HPDE6-E6E7 (cell line): ENCODE measurements around the gene IL1RL1.

Experiments used
- DNase-seq: peaks from one replicate; pipeline ENCODE4 v3.0.0; 2011; ENCODE audit warnings: missing footprints; ENCODE audit errors: extremely low spot score

The IL1RL1 gene

DNA sequence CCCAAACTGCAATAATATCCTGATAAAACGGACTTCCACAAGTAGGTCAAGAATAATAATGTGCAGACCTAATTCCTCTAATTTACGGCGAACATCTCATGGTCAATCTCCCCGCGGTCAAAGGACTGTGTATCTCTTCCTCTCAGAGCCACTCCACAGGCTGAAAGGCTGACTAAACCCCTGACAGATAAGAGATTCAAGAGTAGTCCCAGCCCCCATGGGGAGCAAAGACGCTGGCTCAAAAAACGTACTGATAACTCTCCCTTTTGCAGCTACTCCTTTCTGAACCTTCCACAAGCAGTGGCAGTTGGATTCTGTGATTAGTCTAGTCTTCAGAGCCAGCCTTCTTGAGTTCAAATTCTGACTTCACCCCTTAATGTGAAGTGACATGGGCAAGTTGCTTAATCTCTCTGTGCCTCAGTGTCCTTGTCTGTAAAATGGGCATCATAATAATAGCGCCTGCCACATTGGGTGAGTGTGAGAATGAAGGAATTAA is 24.6 kb downstream of the IL1RL1 start:
- no peak for DNase-seq

DNA sequence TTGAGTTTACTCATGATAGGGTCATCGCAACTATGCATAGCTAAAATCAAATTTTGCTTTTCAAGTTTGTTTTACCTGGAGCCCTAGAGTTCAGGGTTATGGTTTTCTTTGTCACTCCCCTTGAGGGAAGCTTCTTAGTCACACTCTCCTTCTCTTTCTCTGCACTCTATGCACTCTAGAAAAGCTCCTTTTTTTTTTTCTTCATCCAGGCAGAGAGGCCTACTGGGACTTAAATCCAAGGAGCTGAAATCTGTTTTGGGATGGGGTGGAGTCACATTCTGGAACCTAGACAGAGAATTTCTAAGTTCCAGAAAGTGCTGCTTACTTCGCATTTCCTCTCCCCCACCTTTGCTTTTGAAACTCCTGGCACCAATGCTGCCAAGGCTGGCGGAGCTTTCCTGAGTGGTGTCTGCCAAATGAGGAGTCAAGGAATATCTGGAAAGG is 25.2 kb downstream of the IL1RL1 start:
- peak; percentile 53 for DNase-seq

- DNase-seq: peak; percentile 23
Measured at GRCh38 chr2:102337012-102337411, 25.6 kb downstream of the IL1RL1 start.

DNA sequence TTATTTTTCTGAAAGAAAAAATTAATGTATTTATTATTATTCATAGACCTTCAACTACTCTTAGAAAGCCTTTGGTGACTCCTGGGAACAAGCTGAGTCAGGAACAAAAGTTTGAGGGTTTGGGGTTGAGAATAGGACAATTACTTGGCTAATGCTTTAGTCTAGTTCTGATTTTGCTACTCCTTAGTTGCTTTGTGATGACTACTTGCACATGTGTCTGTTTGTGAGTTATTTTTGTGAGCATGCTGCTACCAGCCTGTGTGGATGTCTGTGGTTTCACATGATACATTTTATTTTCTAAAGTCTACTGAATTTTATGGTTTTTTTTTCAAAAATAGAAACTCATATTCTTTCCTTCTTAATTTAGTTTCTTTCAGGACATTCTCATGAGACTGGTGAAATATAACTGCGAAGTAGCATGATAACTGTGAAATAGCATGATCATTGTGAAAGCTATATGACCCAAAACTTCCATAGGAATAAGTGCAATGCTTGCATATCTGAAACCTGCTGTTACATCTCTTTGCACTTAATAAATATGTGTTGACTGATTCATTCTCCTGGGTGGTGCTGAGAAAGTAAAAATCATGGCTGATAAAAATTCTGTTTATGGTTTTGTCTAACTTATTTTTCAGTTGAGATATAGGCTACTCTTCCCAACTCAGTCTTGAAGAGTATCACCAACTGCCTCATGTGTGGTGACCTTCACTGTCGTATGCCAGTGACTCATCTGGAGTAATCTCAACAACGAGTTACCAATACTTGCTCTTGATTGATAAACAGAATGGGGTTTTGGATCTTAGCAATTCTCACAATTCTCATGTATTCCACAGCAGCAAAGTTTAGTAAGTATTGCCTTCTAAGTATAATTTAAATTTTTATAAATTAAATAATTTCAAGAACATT is 26.4 kb downstream of the IL1RL1 start:
- DNase-seq: no peak

DNA sequence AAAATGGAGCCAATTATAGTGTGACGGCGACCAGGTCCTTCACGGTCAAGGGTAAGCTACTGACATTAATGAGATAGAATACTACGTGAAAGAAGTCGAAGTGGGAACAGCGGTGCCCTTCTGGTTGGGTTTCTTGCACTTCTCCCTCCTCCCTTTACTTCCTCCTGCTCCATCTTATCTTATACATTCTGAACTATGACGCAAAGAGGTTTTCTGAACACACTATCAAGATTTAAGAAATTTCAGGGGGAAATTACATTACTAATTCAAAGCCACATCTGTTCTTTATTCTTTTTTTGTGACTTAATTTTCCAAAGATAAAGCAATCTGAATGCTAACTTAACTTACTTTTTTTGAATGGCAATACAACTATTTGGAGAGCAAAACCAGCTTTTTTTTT is 29.4 kb downstream of the IL1RL1 start:
- no peak for DNase-seq

DNA sequence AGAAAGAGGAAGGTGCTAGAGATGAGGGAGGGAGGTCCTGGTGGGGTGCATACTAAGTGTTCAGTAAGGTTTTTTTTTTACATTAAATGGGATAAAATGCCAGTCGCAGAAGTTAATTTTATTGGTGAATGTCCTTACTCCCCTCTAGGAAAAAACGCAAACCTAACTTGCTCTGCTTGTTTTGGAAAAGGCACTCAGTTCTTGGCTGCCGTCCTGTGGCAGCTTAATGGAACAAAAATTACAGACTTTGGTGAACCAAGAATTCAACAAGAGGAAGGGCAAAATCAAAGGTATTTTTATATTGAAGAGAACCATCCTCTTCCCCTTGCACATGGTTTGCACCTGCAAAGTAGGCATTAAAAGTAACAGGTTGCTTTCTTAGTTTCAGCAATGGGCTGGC is 31.5 kb downstream of the IL1RL1 start:
- DNase-seq: no peak

- no peak for DNase-seq
Measured at GRCh38 chr2:102344397-102344796, 33.0 kb downstream of the IL1RL1 start.

DNA sequence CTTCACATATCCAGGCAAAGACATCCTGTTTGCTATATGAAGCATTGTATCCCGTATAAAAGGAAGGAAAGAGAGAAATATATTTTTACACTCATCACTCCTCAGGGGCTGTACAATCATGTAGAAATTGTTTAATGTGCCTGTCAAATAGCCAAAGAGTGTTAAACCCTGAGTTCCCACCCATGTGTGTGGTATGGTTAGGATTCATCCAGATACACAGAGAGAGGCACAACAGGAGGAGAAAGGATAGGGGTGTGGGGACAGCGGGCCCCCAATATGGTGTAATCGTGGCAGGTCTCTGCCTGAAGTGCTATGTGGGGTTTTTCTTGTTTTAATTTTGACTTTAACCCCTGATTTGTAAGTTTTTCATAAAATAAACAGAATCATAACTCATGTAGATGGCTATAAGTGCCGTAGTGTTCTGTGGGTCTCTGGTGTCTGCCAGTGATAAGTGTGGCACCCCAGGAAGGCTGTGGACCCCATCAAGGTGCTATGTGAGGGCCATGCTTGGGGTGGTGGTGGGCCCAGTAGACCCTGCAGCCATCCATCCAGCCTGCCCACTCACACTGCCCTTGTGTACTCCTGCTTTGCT is 34.1 kb downstream of the IL1RL1 start:
- no peak for DNase-seq

GRCh38 chr2:102346381-102347130 is 35.2 kb downstream of the IL1RL1 start:
- DNase-seq: no peak

DNA sequence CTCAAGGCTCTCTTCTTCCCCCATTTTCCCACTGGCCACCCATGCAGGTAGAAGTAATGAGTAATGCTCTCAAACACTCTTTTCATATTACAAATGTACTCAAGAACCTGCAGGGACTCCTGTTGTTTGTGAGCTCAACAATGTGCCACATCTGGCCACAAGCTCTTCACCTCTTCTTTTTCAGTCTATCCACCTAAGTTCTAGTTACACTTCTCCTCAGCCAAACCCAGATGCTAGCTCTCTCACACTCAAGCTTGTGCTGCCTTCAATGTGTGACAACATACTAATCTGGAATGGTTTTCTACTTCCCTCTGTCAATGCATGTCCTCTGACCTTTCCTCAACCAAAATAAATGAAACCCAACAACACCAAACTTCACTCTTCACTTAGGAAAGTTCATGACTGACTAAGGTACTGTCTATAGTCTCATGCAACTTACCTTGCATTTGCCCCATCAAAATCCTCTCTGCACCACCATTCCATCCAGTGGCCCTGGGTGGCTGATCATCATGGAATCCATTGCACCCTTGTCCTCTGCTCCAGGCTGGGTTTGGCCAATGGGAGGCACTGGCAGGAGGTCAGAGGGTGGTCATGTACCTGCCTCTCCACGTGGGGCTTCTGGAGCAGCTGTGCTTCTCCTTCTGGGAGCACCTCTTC is 38.9 kb downstream of the IL1RL1 start:
- no peak for DNase-seq

DNA sequence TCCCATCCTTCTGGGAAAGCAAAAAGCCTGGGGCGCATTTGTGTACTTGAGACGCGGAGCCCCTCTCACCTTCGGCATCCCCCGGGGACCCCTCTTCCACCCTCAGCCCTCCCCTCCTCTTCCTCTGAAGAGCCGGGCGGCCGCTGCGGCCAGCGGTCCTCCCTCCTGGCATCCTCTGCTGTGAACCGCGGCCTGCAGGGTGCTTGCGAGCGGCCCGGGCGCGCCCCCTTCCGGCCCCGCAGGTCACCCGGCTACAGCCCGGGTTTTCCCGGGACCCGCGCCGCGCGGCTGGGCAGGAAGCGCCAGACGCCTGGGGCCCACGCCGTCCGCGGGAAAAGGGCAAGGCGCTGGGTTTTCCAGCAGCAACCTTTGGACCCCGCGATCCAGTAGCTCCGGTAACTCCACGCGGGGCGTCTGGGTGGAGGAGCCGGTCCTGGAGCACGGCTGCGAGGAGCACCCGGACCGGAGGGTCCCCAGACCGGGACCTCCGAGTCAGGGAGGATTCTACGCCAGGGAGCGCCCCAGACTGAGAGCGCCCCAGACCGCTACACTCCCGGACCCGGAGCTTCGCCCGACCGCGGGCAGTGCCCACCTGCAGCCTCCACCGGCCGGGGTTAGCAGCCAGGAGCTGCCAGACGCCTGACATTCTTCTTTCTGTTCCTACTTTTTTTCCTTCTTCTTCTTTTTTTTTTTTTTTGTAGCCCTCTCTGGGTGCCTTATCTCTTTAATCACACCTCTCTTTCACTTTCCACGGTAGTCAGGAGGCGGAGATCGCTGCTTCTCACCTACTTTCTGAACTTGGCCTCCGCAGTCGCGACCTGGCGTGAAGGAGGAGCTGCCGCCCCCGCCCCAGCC is 44.4 kb downstream of the IL1RL1 start, which contains the start of gene IL18R1:
Gene IL18R1, plus strand, starts transcription at position 271 of the 855 bp plus-strand sequence. CDS start 6,865 bp downstream, outside the sequence.
- DNase-seq: peak; percentile 63

- DNase-seq: no peak
Measured at GRCh38 chr2:102356381-102356712, 45.0 kb downstream of the IL1RL1 start.

GRCh38 chr2:102356741-102357140 is 45.4 kb downstream of the IL1RL1 start:
- DNase-seq: no peak

DNA sequence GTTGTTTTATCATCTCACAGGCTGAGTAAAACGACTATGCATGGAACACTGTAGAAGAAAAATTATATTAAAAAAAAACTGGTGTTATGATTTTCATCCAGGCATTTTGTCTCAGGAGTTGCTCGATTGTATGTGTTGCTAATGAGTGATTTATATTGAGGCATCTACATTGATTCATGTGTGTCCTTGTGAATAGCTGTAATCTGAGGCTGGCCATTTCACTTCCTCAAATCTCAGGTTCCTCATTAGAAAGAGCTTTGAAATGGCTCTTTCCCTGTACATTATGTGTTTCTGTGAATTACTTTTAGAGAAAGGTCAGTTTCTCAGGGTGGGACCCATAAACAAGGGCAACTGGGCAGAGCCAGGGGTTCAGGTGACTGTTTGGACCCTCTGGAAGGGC is 46.6 kb downstream of the IL1RL1 start:
- DNase-seq: no peak

GRCh38 chr2:102358496-102358895 is 47.1 kb downstream of the IL1RL1 start:
- DNase-seq: no peak

GRCh38 chr2:102359527-102359926 is 48.2 kb downstream of the IL1RL1 start:
- peak; percentile 26 for DNase-seq

DNA sequence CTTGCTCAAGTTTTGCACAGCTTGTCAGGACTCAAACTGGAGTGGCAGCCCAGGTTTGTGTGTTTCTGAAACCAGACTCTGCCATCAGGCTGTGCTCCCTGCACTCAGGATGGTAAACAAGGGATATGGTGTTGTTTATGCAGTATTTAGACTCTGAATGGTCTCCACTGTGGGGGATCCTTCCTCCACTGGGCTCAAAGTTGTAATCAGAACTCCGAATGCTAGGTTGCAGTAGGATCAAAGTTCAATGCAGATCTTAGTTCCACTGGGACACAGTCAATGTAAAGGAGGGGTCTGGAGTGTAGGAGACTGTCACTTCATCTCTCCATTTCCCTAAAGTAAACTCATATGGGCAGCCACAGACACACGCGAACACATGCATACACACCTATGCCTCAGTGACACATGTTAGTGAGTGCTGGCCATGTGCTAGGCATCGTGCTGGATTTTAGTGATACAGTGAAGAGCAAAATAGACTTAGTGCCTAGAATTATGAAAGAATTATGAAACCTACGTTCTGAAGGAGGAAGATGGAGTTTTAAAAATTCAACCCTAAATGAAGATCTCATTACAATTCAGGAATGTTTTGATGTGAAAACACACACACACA is 50.4 kb downstream of the IL1RL1 start:
- DNase-seq: no peak

DNA sequence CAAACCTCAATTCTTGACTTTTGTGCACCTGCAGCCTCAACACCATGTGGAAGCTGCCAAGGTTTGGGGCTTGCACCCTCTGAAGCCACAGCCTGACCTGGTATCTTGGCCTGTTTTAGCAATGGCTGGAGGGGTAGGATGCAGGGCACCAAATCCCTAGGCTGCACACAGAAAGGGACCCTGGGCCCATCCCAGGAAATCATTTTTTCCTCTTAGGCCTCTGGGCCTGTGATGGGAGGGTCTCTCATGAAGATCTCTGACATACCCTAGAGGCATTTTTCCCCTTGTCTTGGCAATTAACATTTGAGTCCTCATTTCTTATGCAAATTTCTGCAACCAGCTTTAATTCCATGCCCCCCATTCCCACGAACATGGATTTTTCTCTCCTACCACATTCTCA is 54.4 kb downstream of the IL1RL1 start:
- DNase-seq: no peak

DNA sequence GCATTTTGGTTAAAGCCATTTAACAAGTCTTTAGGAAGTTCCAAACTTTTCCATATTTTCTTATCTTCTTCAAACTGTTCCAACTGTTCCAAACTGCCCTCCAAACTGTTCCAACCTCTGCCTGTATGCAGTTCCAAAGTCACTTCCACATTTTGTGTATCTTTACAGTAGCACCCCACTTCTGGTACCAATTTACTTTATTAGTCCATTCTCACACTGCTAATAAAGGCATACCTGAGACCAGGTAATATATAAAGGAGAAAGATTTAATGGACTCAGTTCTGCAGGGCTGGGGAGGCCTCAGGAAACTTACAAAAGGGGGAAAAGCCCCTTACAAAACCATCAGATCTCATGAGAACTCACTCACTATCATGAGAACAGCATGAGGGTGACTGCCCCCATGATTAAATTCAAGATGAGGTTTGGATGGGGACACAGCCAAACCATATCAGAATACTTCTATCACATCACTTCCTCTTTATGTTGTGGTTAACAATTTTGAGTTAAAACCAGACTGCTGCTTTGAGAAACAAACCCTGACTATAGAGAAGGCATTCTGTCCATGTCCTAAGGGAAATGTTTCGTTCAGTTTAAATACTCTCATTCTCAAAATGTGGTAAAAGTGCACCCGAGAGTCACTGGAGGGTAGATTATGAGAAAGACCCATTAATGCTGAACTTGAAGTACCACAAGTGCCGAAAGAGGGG is 55.2 kb downstream of the IL1RL1 start:
- DNase-seq: no peak
